22Rv1 (cell line): ENCODE measurements around the gene KCNAB1.

Experiments used
- H3K27ac ChIP-seq: fragments of 450-650 bp; 2 replicates; pipeline ENCODE4 v1.5.1; 2017
- ZFX ChIP-seq: fragments of 450-650 bp; IDR thresholded peaks from 2 replicates; pipeline ENCODE4 v1.6.1; 2017; ENCODE audit warnings: antibody characterized with exemption, borderline replicate concordance
- TF ChIP-seq, protein P1 (sequence below): fragments of 450-650 bp; IDR thresholded peaks from 2 replicates; pipeline ENCODE4 v1.5.1; 2017; ENCODE audit warnings: mild to moderate bottlenecking

Gene KCNAB1

DNA sequence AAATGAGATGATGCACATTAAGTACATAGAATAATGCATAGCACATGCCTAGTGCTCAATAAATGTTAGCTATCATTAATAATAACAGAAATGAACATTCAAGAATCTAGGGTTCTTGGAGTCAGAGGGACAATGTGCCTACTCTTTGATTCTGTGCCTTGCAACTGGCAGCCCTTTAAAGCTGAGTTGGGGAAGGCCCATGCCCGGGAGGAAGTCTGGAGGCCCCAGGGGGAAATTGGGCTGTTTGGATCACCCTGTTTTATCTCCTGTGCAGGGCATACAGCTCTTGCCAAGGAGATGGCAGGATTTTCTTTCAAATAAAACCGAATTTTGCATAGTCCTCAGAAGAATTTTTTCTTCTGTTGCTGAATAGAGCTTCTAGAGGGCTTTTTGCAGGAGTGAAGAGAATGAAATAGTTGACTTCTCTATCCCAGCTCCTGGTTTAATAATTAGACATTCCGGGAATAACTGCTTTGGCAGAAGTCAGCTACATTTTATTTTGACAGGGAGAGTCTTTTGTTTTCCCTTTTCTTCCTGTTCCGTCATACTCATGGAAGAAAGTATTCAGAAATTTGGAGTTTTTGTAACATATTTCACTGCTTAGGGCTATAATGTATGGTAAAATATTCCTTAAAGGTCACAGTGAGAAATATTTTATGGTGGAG lies 18.0 kb upstream of the KCNAB1 start:
- TF ChIP-seq, protein P1, sequence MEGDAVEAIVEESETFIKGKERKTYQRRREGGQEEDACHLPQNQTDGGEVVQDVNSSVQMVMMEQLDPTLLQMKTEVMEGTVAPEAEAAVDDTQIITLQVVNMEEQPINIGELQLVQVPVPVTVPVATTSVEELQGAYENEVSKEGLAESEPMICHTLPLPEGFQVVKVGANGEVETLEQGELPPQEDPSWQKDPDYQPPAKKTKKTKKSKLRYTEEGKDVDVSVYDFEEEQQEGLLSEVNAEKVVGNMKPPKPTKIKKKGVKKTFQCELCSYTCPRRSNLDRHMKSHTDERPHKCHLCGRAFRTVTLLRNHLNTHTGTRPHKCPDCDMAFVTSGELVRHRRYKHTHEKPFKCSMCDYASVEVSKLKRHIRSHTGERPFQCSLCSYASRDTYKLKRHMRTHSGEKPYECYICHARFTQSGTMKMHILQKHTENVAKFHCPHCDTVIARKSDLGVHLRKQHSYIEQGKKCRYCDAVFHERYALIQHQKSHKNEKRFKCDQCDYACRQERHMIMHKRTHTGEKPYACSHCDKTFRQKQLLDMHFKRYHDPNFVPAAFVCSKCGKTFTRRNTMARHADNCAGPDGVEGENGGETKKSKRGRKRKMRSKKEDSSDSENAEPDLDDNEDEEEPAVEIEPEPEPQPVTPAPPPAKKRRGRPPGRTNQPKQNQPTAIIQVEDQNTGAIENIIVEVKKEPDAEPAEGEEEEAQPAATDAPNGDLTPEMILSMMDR = no peak
- TF ChIP-seq ZFX = no peak
- no peak overlapping the region for H3K27ac ChIP-seq

DNA sequence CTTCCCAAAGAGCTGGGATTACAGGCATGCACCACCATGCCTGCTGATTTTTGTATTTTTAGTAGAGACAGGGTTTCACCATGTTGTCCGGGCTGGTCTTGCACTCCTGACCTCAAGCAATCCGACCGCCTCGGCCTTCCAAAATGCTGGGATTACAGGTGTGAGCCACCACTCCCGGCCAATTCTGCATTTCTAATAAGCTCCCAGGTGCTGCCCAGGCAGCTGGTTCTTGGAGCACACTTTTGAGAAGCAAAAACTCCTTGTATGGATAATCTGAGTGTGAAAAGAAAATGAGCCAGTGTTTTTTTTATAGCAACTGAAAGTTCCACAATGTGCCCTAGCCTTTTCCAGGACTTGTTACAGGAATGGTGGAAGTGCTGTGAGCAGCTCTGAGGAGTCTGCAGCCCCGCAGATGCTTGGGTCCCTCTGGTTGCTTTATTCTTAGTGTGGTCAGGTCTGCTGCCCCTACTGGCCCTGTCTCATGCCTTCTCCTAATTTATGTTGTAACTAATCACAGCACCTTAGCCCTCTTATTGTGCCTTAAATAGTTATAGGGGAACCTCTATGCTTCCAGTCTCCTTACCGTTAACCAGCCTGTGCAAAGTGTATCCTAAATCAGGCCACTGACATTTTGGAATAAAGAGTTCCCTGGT lies 13.5 kb upstream of the KCNAB1 start:
- TF ChIP-seq, protein P1 = 0 out of 2 replicates have a peak, but pooled peaks have one; percentile 13
- no peak for TF ChIP-seq ZFX
- H3K27ac ChIP-seq = no peak overlapping the region

DNA sequence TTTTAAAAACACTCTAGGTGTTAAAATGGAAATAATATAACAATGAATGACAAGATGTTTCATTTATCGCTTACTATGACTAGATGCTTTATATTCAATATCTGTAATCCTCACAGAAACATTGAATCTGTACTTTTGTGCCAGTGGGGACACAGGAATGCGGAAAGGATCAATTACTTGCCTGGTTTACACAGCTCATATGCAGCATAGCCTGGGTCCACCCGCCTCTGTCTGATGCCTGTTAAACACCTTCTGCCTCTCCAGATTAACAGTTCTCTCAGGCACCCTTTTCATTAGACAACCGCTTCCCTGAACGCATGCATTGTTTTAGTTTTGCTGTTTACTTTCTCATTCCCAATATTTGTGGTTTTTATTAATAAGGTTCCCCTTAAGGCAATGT lies 12.9 kb upstream of the KCNAB1 start:
- TF ChIP-seq, protein P1 = no peak
- TF ChIP-seq ZFX = no peak
- no peak overlapping the region for H3K27ac ChIP-seq

DNA sequence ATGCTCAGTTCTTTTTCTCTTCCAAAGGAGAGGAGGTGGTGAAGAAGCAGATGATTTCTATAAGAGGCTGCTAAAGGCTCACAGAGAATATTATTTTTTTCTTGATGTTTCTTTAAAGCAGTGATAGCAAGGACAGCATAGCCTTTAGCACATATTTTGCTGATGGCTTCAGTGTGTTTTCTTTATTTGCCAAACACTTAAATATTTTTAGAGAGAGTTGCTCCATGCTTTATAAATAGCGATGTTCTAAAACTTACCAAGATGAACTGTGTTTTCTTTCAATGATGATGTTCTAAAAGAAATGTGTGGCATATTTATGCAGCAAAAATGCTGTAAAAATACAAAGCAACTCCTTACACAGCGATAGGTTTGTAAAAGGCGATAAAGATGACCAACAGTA lies 11.8 kb upstream of the KCNAB1 start:
- no peak for TF ChIP-seq ZFX
- TF ChIP-seq, protein P1 = no peak
- H3K27ac ChIP-seq = no peak overlapping the region

DNA sequence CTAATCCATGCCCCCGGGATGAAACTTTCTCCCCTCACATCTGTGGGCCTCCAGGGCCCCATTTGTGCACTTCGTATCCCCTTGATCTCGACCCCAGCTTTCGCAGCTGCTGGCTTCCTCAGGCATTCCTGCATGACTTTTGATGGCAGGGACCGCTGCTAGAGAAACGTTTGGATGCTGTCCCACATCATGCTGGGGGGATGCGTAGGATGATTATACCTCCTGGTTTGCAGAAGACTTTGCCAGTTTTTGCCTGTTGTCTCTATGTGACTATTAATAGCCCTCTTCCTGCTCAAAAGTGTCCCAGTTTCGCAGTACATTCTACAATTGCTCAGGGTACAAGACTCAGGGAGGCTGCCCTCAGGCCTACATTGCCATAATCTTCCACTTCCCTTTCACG lies 10.4 kb upstream of the KCNAB1 start:
- TF ChIP-seq, protein P1 = no peak
- no peak overlapping the region for H3K27ac ChIP-seq

DNA sequence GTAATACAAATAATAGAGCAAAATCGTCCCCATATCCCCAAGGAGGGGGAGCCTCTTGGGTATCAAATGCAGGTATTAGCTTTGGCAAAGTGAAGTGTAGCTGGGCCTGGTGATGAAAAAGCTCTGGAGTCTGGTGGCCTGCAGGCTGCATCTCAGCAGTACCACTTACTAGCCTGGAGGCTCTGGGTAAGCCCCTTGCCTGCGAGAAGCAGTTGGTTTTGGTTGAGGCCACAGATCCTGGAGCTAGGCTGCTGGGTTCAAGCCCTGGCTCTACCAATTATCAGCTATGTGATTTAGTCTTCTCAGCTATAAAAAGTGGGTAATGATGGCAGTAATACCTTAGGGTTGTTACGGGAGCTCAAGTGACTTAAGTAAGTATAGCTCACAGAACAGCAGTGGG lies 6.1 kb downstream of the KCNAB1 start:
- TF ChIP-seq, protein P1 = no peak
- TF ChIP-seq ZFX = no peak
- no peak overlapping the region for H3K27ac ChIP-seq

DNA sequence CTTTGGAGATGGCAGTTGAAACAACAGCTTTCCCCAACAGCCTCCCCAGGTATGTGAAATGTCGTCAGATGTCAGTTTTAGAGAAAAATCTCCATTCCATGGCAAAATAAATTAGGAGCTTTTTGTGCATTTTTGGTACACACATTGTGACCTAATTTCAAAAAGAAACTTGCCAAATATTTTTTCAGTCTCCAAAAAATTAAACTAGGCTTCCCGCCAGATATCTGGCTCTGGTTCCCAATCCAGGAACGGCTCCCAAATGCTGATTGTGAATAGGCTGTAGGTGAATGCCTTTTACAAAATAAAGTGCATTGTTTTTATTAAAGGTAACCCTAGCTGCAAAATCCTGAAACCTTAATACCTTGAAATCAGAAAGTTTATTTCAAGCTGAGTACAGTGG lies 10.9 kb downstream of the KCNAB1 start:
- H3K27ac ChIP-seq = no peak overlapping the region
- TF ChIP-seq, protein P1 = no peak
- TF ChIP-seq ZFX = no peak
